ENCODE data around the gene WDR20. TPM values are rescaled to one million over a fixed set of nuclear protein-coding genes. Genes with fewer than 3 reads are reported as not detected.
A peak's percentile ranks its signal among the peaks of the same experiment; 100 is the strongest.

Gene WDR20
- total and polyA plus RNA-seq, 10 of the 15 experiments (the other 5 are each of a cell fraction or from before 2014, with no cell fraction given), result 9.1 to 25.9 (median 18.4) TPM

- TF ChIP-seq ZBTB11 (CRISPR knock-in tag; IDR thresholded peaks at IDR 0.05), result no peak
- no peak for TF ChIP-seq NFIC (IDR thresholded peaks at IDR 0.05; ENCODE audit: low read depth, low read length)
- TF ChIP-seq E4F1 (IDR thresholded peaks at IDR 0.05; ENCODE audit: borderline replicate concordance, partially characterized antibody), result no peak
- peak; percentile 82 for TF ChIP-seq FOXK2 (IDR thresholded peaks at IDR 0.05)
- no peak for TF ChIP-seq CHD2 (IDR thresholded peaks at IDR 0.05; ENCODE audit: borderline replicate concordance, low read depth, low read length)
- peak; percentile 26; the same call in 1 of the 2 replicates for TF ChIP-seq REST (IDR thresholded peaks at IDR 0.05; ENCODE audit: low read depth, low read length)
- TF ChIP-seq SMAD1 (IDR thresholded peaks at IDR 0.05; ENCODE audit: low read depth, partially characterized antibody), result no peak
- TF ChIP-seq ELK1 (IDR thresholded peaks at IDR 0.05; ENCODE audit: low read depth, low read length), result no peak
- TF ChIP-seq NFYB (IDR thresholded peaks at IDR 0.05; ENCODE audit: insufficient read depth, low read depth, low read length), result no peak
- TF ChIP-seq JUND (IDR thresholded peaks at IDR 0.05; ENCODE audit: low read depth, low read length), result no peak
- no peak for TF ChIP-seq SUZ12 (IDR thresholded peaks at IDR 0.05; ENCODE audit: unreplicated experiment)
- peak; percentile 97 for TF ChIP-seq YY1 (IDR thresholded peaks at IDR 0.05; ENCODE audit: low read depth, low read length)
- no peak for TF ChIP-seq SIX5 (IDR thresholded peaks at IDR 0.05; ENCODE audit: low read depth, low read length, severe bottlenecking)
- no peak for TF ChIP-seq BCLAF1 (IDR thresholded peaks at IDR 0.05)
- TF ChIP-seq RB1 (IDR thresholded peaks at IDR 0.05; ENCODE audit: borderline replicate concordance), result peak; percentile 84; the same call in 1 of the 2 replicates
These were observed at the start of gene WDR20 (continued) for GRCh38 chr14:102139286-102140026.

Data from GM12878 (cell line).